Esophagus muscularis mucosa (tissue), 4 donors: ENCODE measurements around the gene USP24. TPM values are rescaled to one million over a fixed set of nuclear protein-coding genes. Genes with fewer than 3 reads are reported as not detected.

Source experiments
- DNase-seq: peaks from one replicate; pipeline ENCODE4 v3.0.0-alpha.2; 2017; ENCODE audit errors: extremely low spot score
- H3K27ac ChIP-seq, 4 donors: fragments of 200-600 bp; sonication (generic); replicated peaks in 1 of 4; 1 replicate in 3 of 4; 2 replicates in 1 of 4; pipeline ENCODE4 v1.5.1; 2016 to 2019; ENCODE audit warnings: mild to moderate bottlenecking in 1 of 4
- H3K27me3 ChIP-seq, 4 donors: fragments of 200-600 bp; sonication (generic); one replicate each; pipeline versions ENCODE4 v1.5.1 to v1.6.0; 2016 to 2019
- H3K36me3 ChIP-seq, 4 donors: fragments of 200-600 bp; sonication (generic); one replicate each; pipeline ENCODE4 v1.5.1; 2016 to 2019
- H3K4me1 ChIP-seq, 4 donors: fragments of 200-600 bp; sonication (generic); one replicate each; pipeline ENCODE4 v1.5.1; 2016 to 2019
- H3K4me3 ChIP-seq, 4 donors: fragments of 200-600 bp; sonication (generic); 1 replicate in 2 of 4; 2 replicates in 2 of 4; pipeline ENCODE4 v1.5.1; 2016 to 2019; ENCODE audit warnings: mild to moderate bottlenecking in 4 of 4, moderate library complexity in 1 of 4
- H3K9me3 ChIP-seq, 4 donors: fragments of 200-600 bp; sonication (generic); 1 replicate in 3 of 4; 2 replicates in 1 of 4; pipeline ENCODE4 v1.5.1; 2016 to 2019
- CTCF ChIP-seq, 3 experiments: fragments of 200-600 bp in 2 of 3; fragments of 450-650 bp in 1 of 3; sonication (generic) in 2 of 3; IDR thresholded peaks; one replicate each; pipeline ENCODE4 v1.5.1; 2017 to 2019; ENCODE audit warnings: antibody characterized with exemption in 3 of 3, mild to moderate bottlenecking in 2 of 3, moderate library complexity in 1 of 3
- EP300 ChIP-seq: sonication (generic); formaldehyde crosslinking; IDR thresholded peaks from one replicate; pipeline ENCODE4 v1.6.1; 2017; ENCODE audit warnings: antibody characterized with exemption
- POLR2A ChIP-seq: fragments of 450-650 bp; IDR thresholded peaks from one replicate; pipeline ENCODE4 v1.6.1; 2017; ENCODE audit warnings: antibody characterized with exemption, moderate library complexity, mild to moderate bottlenecking, low read depth
- POLR2AphosphoS5 ChIP-seq, 2 donors: sonication (generic); formaldehyde crosslinking; IDR thresholded peaks; one replicate each; pipeline ENCODE4 v1.6.1; 2017; ENCODE audit warnings: antibody characterized with exemption in 2 of 2
- WGBS: methylation state at CpG from one replicate; pipeline ENCODE4 v1.1.5; 2018; 5-methylcytosine and 5-hydroxymethylcytosine counted together
- intact Hi-C: fragments of 100-400 bp; cut with DNase I; formaldehyde crosslinking; loops from one replicate; pipeline ENCODE4 v1.15.1; 2023
- total RNA-seq, 4 donors: library from RNA; depleted of rRNA; stranded (reverse); fragments of >200 nt; gene quantifications; one replicate each; pipeline versions ENCODE4 v1.1.0 to v1.2.1, GENCODE V29; 2016

Gene USP24
- total RNA-seq, 4 donors from 2014 or later, result 28.3 to 45.3 (median 37.7) TPM

DNA sequence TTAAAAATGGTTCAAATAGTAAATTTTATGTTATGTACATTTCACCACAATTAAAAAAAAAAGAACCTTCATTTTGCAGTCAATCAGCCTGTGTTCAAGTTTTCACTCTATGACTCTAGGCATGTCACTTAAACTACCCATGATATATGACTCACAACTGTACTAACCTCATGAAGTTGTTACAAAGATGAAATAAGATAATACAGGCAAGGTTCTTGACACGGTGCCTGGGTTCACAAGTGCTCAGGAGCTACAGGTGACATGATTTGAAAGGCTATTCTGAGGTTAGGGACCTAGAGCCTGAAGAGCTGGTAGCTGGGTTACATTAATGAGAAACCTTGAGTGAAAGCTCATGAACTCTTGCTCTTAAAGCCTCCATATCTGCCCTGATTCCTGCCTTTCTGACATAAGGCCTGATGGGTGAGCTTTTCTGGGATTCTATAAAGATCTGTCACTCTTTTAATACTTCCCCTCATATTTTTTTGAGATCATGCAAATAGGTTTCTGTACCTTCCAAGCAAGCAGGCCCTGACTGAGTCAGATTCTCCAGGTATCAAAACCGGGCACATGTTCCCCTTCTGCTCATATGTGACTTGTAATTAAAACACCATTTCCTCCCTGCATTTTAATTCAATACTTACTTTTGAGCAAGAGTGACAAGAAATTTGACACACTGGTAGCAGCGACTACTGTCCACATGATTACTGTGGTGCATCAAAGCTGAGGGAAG is 141.8 kb downstream of the USP24 start:
- TF ChIP-seq CTCF (IDR thresholded peaks at IDR 0.05) (no peak), POLR2A (no peak), EP300 (no peak), POLR2AphosphoS5 (IDR thresholded peaks at IDR 0.05) (no peak)
- peak; percentile 31 for DNase-seq
- H3K9me3 ChIP-seq, result no peaks in the 10 kb centered on the region
- WGBS, result 90% methylated on average over 3 of the region's 3 CpGs
- no peak overlapping the region for H3K4me3 ChIP-seq
- H3K36me3 ChIP-seq, result peaks cover 69 to 100% (median 85%) of the 10 kb centered on the region in 4 donors
- no peak overlapping the region for H3K27ac ChIP-seq
- no peaks in the 10 kb centered on the region for H3K27me3 ChIP-seq
- intact Hi-C loops, result no loop called here
- H3K4me1 ChIP-seq, result peaks cover 0 to 10% (median 2%) of the 10 kb centered on the region in 4 donors

- H3K4me3 ChIP-seq, result no peak overlapping the region
- H3K27ac ChIP-seq, result peak overlapping the region in 1 of 4 donors; percentile 23
- H3K27me3 ChIP-seq, result no peaks in the 10 kb centered on the region
- WGBS, result 56% methylated on average over 8 of the region's 8 CpGs
- H3K36me3 ChIP-seq, result peaks cover 51 to 100% (median 87%) of the 10 kb centered on the region in 4 donors
- DNase-seq, result peak; percentile 47
- no peak for TF ChIP-seq POLR2AphosphoS5 (IDR thresholded peaks at IDR 0.05)
- TF ChIP-seq EP300, result no peak
- peak; percentile 20 to 34 (median 22) for TF ChIP-seq CTCF (IDR thresholded peaks at IDR 0.05)
- intact Hi-C loops, result no loop called here
- H3K4me1 ChIP-seq, result peaks cover 5 to 14% (median 12%) of the 10 kb centered on the region in 4 donors
- H3K9me3 ChIP-seq, result no peaks in the 10 kb centered on the region
These were observed 143.7 kb downstream of the USP24 start for GRCh38 chr1:55071477-55071876.

DNA sequence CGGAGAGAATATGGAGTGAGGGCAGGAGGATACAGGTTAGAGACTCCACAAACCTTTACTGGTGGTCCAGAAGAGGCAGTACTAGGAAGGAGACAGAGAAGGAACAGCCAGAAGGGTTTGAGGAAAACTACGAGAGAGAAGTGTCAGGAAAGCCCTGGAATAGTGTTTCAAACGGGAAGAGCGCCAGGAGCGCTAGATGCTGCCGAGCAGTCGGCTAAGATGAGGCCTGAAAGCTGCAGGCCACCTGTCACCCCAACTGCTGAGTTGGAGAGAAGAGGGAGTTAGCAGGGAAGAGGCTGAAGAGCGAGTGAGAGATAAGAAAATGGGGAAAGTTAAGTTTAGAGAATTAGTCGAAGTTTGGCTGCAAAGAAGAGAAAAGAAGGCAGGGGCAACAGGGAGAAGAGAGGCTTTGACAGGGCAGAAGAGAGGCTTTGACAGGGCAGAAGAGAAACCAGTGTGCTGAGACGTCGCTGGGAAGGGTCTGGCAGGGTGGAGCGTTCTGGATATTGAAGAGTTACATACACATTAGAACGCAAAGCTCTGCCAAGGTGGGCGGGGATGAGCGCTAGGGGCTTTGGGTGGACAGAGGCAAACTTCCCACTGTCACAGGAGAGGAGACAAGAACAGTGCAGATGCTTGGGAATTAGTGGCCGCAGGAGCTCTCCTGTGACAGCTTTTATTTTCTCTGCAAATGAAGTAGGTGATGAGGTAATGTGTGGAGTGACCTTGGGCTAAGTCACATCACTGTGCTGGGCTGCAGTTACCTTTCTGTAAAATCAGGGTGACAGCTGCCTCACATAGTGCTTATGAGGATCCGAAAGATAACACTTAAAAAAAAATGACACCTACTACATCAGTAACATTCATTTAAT is 144.6 kb downstream of the USP24 start:
- DNase-seq, result peak; percentile 19
- H3K36me3 ChIP-seq, result peaks cover 47 to 98% (median 84%) of the 10 kb centered on the region in 4 donors
- H3K4me3 ChIP-seq, result no peak overlapping the region
- intact Hi-C loops, result no loop called here
- 70% methylated on average over 17 of the region's 17 CpGs for WGBS
- peaks cover 15 to 21% (median 19%) of the 10 kb centered on the region in 4 donors for H3K4me1 ChIP-seq
- peak overlapping the region in 2 of 4 donors; percentile 5 to 23 for H3K27ac ChIP-seq
- no peaks in the 10 kb centered on the region for H3K27me3 ChIP-seq
- H3K9me3 ChIP-seq, result no peaks in the 10 kb centered on the region
- TF ChIP-seq POLR2AphosphoS5 (IDR thresholded peaks at IDR 0.05), result no peak
- no peak for TF ChIP-seq CTCF (IDR thresholded peaks at IDR 0.05)
- no peak for TF ChIP-seq POLR2A
- no peak for TF ChIP-seq EP300

DNA sequence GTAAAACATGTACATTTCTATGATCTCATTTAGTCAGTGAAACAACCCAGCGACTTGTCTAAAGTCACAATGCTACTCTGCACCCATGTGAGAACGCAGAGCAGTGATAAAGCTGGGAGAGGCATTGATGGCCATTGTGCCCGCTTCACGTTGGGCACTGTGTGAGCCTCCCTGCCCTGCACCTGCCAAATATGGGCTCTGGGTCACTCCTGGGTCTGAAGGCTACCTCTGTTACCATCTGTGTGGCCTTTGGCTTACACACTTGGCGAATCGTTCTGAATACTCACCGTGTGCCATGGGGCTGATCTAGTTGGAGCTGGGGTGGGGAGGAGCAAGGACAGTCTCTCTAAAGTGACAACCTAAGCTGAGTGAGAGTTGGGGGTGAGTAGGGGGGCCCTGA is 145.9 kb downstream of the USP24 start:
- 93% methylated on average over 7 of the region's 7 CpGs for WGBS
- Histone ChIP-seq H3K9me3 (no peaks in the 10 kb centered on the region), H3K4me1 (peaks cover 26 to 33% (median 32%) of the 10 kb centered on the region in 4 donors), H3K27ac (no peak overlapping the region), H3K36me3 (peaks cover 36 to 86% (median 73%) of the 10 kb centered on the region in 4 donors), H3K4me3 (no peak overlapping the region), H3K27me3 (no peaks in the 10 kb centered on the region)
- intact Hi-C loops, result no loop called here
- peak; percentile 83 for DNase-seq
- no peak for TF ChIP-seq CTCF (IDR thresholded peaks at IDR 0.05)
- no peak for TF ChIP-seq EP300
- TF ChIP-seq POLR2AphosphoS5 (IDR thresholded peaks at IDR 0.05), result no peak
- no peak for TF ChIP-seq POLR2A
